Vagina (tissue), 2 donors: ENCODE data around the gene AATK. TPM values are rescaled to one million over a fixed set of nuclear protein-coding genes. Genes with fewer than 3 reads are reported as not detected.

Experiments
- DNase-seq, 2 donors: peaks; one replicate each; pipeline ENCODE4 v3.0.0-alpha.2; 2017; ENCODE audit errors: extremely low spot score in 2 of 2
- H3K27ac ChIP-seq: fragments of 200-600 bp; sonication (generic); one replicate; pipeline ENCODE4 v1.5.1; 2019
- H3K27me3 ChIP-seq: fragments of 200-600 bp; sonication (generic); one replicate; pipeline ENCODE4 v1.5.1; 2019
- H3K36me3 ChIP-seq, 2 donors: fragments of 200-600 bp; sonication (generic); one replicate each; pipeline ENCODE4 v1.5.1; 2017 to 2019
- H3K4me1 ChIP-seq: fragments of 200-600 bp; sonication (generic); one replicate; pipeline ENCODE4 v1.5.1; 2019
- H3K4me3 ChIP-seq, 2 donors: fragments of 200-600 bp; sonication (generic); 1 replicate in 1 of 2; 2 replicates in 1 of 2; pipeline ENCODE4 v1.5.1; 2016 to 2019
- H3K9me3 ChIP-seq: fragments of 200-600 bp; sonication (generic); one replicate; pipeline ENCODE4 v1.5.1; 2019
- CTCF ChIP-seq, 3 experiments: fragments of 450-650 bp in 2 of 3; fragments of 200-600 bp in 1 of 3; sonication (generic) in 1 of 3; IDR thresholded peaks; one replicate each; pipeline ENCODE4 v1.5.1; 2017 to 2019; ENCODE audit warnings: antibody characterized with exemption in 3 of 3, mild to moderate bottlenecking in 2 of 3, moderate library complexity in 2 of 3
- POLR2A ChIP-seq, 2 donors: fragments of 450-650 bp; IDR thresholded peaks; one replicate each; pipeline ENCODE4 v1.6.1; 2017; ENCODE audit warnings: antibody characterized with exemption in 2 of 2, mild to moderate bottlenecking in 2 of 2, moderate library complexity in 2 of 2
- POLR2AphosphoS5 ChIP-seq, 2 donors: sonication (generic); formaldehyde crosslinking; IDR thresholded peaks; one replicate each; pipeline ENCODE4 v1.9.0; 2017; ENCODE audit warnings: antibody characterized with exemption in 2 of 2, mild to moderate bottlenecking in 2 of 2, low read depth in 1 of 2; ENCODE audit not compliant: insufficient read depth in 1 of 2
- intact Hi-C: fragments of 100-400 bp; cut with DNase I; formaldehyde crosslinking; loops from one replicate; pipeline ENCODE4 v1.15.1; 2023
- total RNA-seq: library from RNA; depleted of rRNA; stranded (reverse); fragments of >200 nt; gene quantifications from one replicate; pipeline ENCODE4 v1.2.3, GENCODE V29; 2016

Gene AATK
- total RNA-seq, 1 donor from 2014 or later: 6.4 TPM

DNA sequence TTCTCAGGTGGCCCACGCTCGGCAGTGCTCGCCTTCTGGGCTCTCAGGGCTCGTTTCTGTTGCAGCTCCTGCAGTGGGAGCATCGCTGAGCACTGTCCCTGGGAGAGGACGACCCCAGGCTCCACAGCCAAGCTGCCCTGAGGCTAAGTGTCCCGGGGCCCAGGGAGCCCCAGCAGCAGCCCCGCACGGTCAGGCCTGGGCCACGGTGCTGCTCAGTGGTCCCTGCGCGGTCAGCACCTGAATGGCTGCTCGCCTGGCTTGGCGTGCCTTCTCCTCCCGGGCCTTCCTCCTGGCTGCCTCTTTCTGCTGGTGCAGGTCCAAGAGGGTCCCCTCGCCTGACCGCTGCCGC, 33.4 kb upstream of the AATK start:
- H3K4me3 ChIP-seq: no peak overlapping the region
- H3K36me3 ChIP-seq: peaks cover 0 to 10% of the 10 kb centered on the region in 2 donors

GRCh38 chr17:81198826-81199481, 32.9 kb upstream of the AATK start:
- no peak for TF ChIP-seq CTCF (IDR thresholded peaks at IDR 0.05)
- no peak for TF ChIP-seq POLR2AphosphoS5 (IDR thresholded peaks at IDR 0.05; ENCODE audit: insufficient read depth in 1 of 2, low read depth in 1 of 2)
- TF ChIP-seq POLR2A (IDR thresholded peaks at IDR 0.05): no peak
- H3K4me3 ChIP-seq: no peak overlapping the region
- intact Hi-C loops: loop anchor here (10.0 kb wide), 1 partner anchor 194 kb away; no protein-coding TSS in a partner anchor
- H3K36me3 ChIP-seq: peaks cover 0 to 10% of the 10 kb centered on the region in 2 donors
- H3K27me3 ChIP-seq: no peaks in the 10 kb centered on the region
- H3K4me1 ChIP-seq: no peaks in the 10 kb centered on the region
- no peak overlapping the region for H3K27ac ChIP-seq
- no peak for DNase-seq
- no peaks in the 10 kb centered on the region for H3K9me3 ChIP-seq

More for the DNA sequence above, 33.4 kb upstream of the AATK start:
- TF ChIP-seq POLR2AphosphoS5 (IDR thresholded peaks at IDR 0.05; ENCODE audit: insufficient read depth in 1 of 2, low read depth in 1 of 2) (no peak), POLR2A (IDR thresholded peaks at IDR 0.05) (no peak), CTCF (IDR thresholded peaks at IDR 0.05) (no peak)
- Histone ChIP-seq H3K9me3 (no peaks in the 10 kb centered on the region), H3K4me1 (no peaks in the 10 kb centered on the region), H3K27me3 (no peaks in the 10 kb centered on the region), H3K27ac (no peak overlapping the region)
- intact Hi-C loops: loop anchor here (10.0 kb wide), 1 partner anchor 195 kb away; no protein-coding TSS in a partner anchor
- DNase-seq: no peak

DNA sequence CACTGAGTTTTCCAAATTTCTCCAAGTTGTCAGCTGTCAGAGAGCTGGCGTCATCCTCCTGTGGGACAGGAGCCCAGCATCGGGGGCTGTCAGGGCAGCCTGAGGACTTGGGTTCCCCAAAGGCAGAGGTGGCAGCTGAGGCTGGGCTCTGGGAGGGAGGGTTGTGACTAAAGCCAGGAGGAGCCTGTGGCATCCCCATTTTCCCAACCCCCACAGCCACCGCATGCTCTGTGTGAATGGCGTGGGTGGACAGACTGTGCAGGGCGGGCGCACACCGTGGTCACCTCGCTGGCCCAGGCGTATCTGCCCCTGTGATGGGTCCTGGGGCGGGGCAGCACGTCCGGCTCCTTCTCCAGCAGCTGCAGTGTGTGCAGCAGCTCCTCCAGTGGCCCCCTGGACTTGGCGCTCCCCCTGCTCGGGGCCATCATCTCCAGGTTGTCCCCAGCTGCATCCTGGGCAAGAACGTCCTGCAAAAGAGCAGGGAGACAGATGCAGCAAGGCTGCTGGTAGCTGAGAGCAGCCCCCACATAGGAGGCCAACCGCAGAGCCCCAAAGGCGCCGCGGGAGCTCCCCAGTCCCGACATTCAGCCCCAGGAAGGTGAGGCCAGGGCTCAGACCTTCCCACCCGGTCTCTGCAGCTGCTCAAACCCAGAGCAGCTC, 31.9 kb upstream of the AATK start:
- no peaks in the 10 kb centered on the region for H3K27me3 ChIP-seq
- no peak for DNase-seq
- no peak overlapping the region for H3K27ac ChIP-seq
- no peak overlapping the region for H3K4me3 ChIP-seq
- intact Hi-C loops: loop anchor here (10.0 kb wide), 1 partner anchor 193 kb away; no protein-coding TSS in a partner anchor
- H3K36me3 ChIP-seq: peaks cover 0 to 10% of the 10 kb centered on the region in 2 donors
- H3K4me1 ChIP-seq: no peaks in the 10 kb centered on the region
- TF ChIP-seq CTCF (IDR thresholded peaks at IDR 0.05): no peak
- no peak for TF ChIP-seq POLR2A (IDR thresholded peaks at IDR 0.05)
- TF ChIP-seq POLR2AphosphoS5 (IDR thresholded peaks at IDR 0.05; ENCODE audit: insufficient read depth in 1 of 2, low read depth in 1 of 2): no peak
- no peaks in the 10 kb centered on the region for H3K9me3 ChIP-seq

- no peak overlapping the region for H3K4me3 ChIP-seq
- H3K27ac ChIP-seq: no peak overlapping the region
- no peak for DNase-seq
- peaks cover 0 to 10% of the 10 kb centered on the region in 2 donors for H3K36me3 ChIP-seq
- no peaks in the 10 kb centered on the region for H3K4me1 ChIP-seq
- H3K27me3 ChIP-seq: no peaks in the 10 kb centered on the region
- no peaks in the 10 kb centered on the region for H3K9me3 ChIP-seq
- intact Hi-C loops: loop anchor here (10.0 kb wide), 1 partner anchor 193 kb away; no protein-coding TSS in a partner anchor
- TF ChIP-seq CTCF (IDR thresholded peaks at IDR 0.05) (no peak), POLR2AphosphoS5 (IDR thresholded peaks at IDR 0.05; ENCODE audit: insufficient read depth in 1 of 2, low read depth in 1 of 2) (no peak), POLR2A (IDR thresholded peaks at IDR 0.05) (no peak)
These were observed 31.4 kb upstream of the AATK start for GRCh38 chr17:81197409-81197795.
